Measurements from ENCODE around the gene TMEM92. TPM values are rescaled to one million over a fixed set of nuclear protein-coding genes. Genes with fewer than 3 reads are reported as not detected.
A peak's percentile ranks its signal among the peaks of the same experiment; 100 is the strongest.

The TMEM92 gene
- total and polyA plus RNA-seq, 2 of the 13 experiments (the other 11 are each of a cell fraction or from before 2014, with no cell fraction given), result 0.07 TPM; not detected in 1

- H3K4me1 ChIP-seq (ENCODE audit: insufficient read depth, low read length), result peaks cover 31% of the 10 kb centered on the region
- no peaks in the 10 kb centered on the region for H3K9me3 ChIP-seq (ENCODE audit: low read length)
- WGBS (ENCODE audit: low lambda C conversion rate), result 32% methylated on average over 15 of the region's 16 CpGs
- no peak overlapping the region for H3K4me2 ChIP-seq (ENCODE audit: low read depth, low read length)
- peak; percentile 94 for FAIRE-seq
- no peak overlapping the region for H3K27ac ChIP-seq (ENCODE audit: extremely low read length, insufficient read depth, low read length)
- no peak overlapping the region for H3K4me3 ChIP-seq (replicated peaks in 1 of 3; ENCODE audit: insufficient read depth in 1 of 3, low read depth in 2 of 3, low read length in 3 of 3)
- no TSS peak for BruUV-seq (replicated peaks)
- no peaks in the 10 kb centered on the region for H4K20me1 ChIP-seq (ENCODE audit: insufficient read depth, low read length)
- in situ Hi-C loops (cut with HindIII; ENCODE audit: extremely low pct_ligation_motif_present, low pct_unique_long_range_greater_than_20kb) (loop anchor here (5.0 kb wide), 1 partner anchor 62 kb away; no protein-coding TSS in a partner anchor), intact Hi-C loops (cut with micrococcal nuclease; ENCODE audit: unreplicated experiment) (no loop called here)
- POLR2A ChIA-PET, result no interaction called here
- H3K27me3 ChIP-seq (ENCODE audit: control insufficient read depth in 1 of 2, insufficient read depth in 2 of 2, low read length in 2 of 2), result peaks cover 10 to 73% of the 10 kb centered on the region in 2 experiments; a peak in 4 of 5 replicates
- ATAC-seq, result peak; percentile 77
- H2AFZ ChIP-seq (ENCODE audit: low read length), result no peak overlapping the region
- H3K9ac ChIP-seq (ENCODE audit: insufficient read depth, low read depth, low read length), result no peak overlapping the region
- CTCF ChIA-PET (ENCODE audit: low intra/inter-chr PET ratio, low total read pairs), result interaction anchor here (1.2 to 10.8 kb wide), 3 partner anchors 27 to 101 kb away, joined by 7 to 301 read pairs (median 11); partner anchors contain the start of gene COL1A1
- no peaks in the 10 kb centered on the region for H3K79me2 ChIP-seq (ENCODE audit: insufficient read depth, low read length)
- peak; percentile 61 for DNase-seq (ENCODE audit: low spot score)
- no peaks in the 10 kb centered on the region for H3K36me3 ChIP-seq (replicated peaks in 1 of 2; ENCODE audit: control insufficient read depth in 1 of 2, insufficient read depth in 2 of 2, low read length in 2 of 2)
- TF ChIP-seq SALL2 (CRISPR knock-in tag; IDR thresholded peaks at IDR 0.05) (no peak), CTCF (CRISPR knock-in tag; IDR thresholded peaks at IDR 0.05) (peak; percentile 76), KLF13 (CRISPR knock-in tag; IDR thresholded peaks at IDR 0.05) (0 out of 2 replicates have a peak, but pooled peaks have one; percentile 37), ZNF3 (CRISPR knock-in tag; IDR thresholded peaks at IDR 0.05) (peak; percentile 57; the same call in 1 of the 2 replicates), ZMYM2 (CRISPR knock-in tag; IDR thresholded peaks at IDR 0.05) (0 out of 2 replicates have a peak, but pooled peaks have one; percentile 26), RAD21 (CRISPR knock-in tag; IDR thresholded peaks at IDR 0.05) (peak; percentile 77), ZNF75D (CRISPR knock-in tag; IDR thresholded peaks at IDR 0.05; ENCODE audit: borderline replicate concordance) (peak; percentile 39; the same call in 1 of the 2 replicates), TBL1XR1 (IDR thresholded peaks at IDR 0.05; ENCODE audit: borderline replicate concordance, low read length, partially characterized antibody) (no peak), HOXA9 (CRISPR knock-in tag; IDR thresholded peaks at IDR 0.05; ENCODE audit: borderline replicate concordance) (no peak), ZNF768 (CRISPR knock-in tag; IDR thresholded peaks at IDR 0.05) (peak; percentile 98), ZFP36 (IDR thresholded peaks at IDR 0.05; ENCODE audit: borderline replicate concordance, low read depth, low read length, partially characterized antibody) (peak; percentile 89), CEBPZ (IDR thresholded peaks at IDR 0.05; ENCODE audit: low read length) (no peak), SMC3 (IDR thresholded peaks at IDR 0.05; ENCODE audit: low read length) (peak; percentile 69), FOSL2 (CRISPR knock-in tag; IDR thresholded peaks at IDR 0.05) (peak; percentile 33; the same call in 1 of the 2 replicates), ZMYM3 (CRISPR knock-in tag; IDR thresholded peaks at IDR 0.05) (peak; percentile 96)
- TF ChIP-seq, protein P1, sequence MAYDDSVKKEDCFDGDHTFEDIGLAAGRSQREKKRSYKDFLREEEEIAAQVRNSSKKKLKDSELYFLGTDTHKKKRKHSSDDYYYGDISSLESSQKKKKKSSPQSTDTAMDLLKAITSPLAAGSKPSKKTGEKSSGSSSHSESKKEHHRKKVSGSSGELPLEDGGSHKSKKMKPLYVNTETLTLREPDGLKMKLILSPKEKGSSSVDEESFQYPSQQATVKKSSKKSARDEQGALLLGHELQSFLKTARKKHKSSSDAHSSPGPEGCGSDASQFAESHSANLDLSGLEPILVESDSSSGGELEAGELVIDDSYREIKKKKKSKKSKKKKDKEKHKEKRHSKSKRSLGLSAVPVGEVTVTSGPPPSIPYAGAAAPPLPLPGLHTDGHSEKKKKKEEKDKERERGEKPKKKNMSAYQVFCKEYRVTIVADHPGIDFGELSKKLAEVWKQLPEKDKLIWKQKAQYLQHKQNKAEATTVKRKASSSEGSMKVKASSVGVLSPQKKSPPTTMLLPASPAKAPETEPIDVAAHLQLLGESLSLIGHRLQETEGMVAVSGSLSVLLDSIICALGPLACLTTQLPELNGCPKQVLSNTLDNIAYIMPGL (CRISPR knock-in tag; IDR thresholded peaks at IDR 0.05; ENCODE audit: borderline replicate concordance in 1 of 2, low read depth in 1 of 2), result peak in 1 of 2 experiments; percentile 30; a peak in 1 of 4 replicates
These were observed 4.5 kb upstream of the TMEM92 start for GRCh38 chr17:50269477-50270434.
